Hepatocyte (in vitro differentiated cells): Measurements from ENCODE around the gene ADAM12.

ENCODE experiments used
- CTCF ChIP-seq: fragments of 200-600 bp; sonication (generic); IDR thresholded peaks from 2 replicates; pipeline ENCODE4 v1.5.1; 2016; ENCODE audit warnings: antibody characterized with exemption, mild to moderate bottlenecking; ENCODE audit not compliant: poor library complexity
- EZH2 ChIP-seq: fragments of 200-600 bp; sonication (generic); IDR thresholded peaks from 2 replicates; pipeline ENCODE4 v1.6.1; 2016; ENCODE audit warnings: antibody characterized with exemption, mild to moderate bottlenecking, borderline replicate concordance
- EZH2phosphoT487 ChIP-seq: fragments of 200-600 bp; sonication (generic); IDR thresholded peaks from one replicate; pipeline ENCODE4 v1.6.1; 2018; ENCODE audit warnings: antibody characterized with exemption, mild to moderate bottlenecking, low read depth, moderate library complexity; ENCODE audit not compliant: unreplicated experiment, severe bottlenecking

- TF ChIP-seq CTCF, result no peak
- TF ChIP-seq EZH2phosphoT487, result no peak
- no peak for TF ChIP-seq EZH2
Measured at GRCh38 chr10:126357169-126357568, 31.1 kb downstream of the ADAM12 start.
